DMS 273 (cell line): ENCODE data around the gene RAD51.
A peak's percentile ranks its signal among the peaks of the same experiment; 100 is the strongest.

Experiments
- DNase-seq: peaks from one replicate; lab custom pipeline; 2025; ENCODE audit not compliant: unreplicated experiment; lab: John Stamatoyannopoulos, UW

The RAD51 gene

GRCh38 chr15:40759961-40760360, 65.0 kb downstream of the RAD51 start:
- DNase-seq = no peak

GRCh38 chr15:40762919-40763800, 68.2 kb downstream of the RAD51 start:
- peak; percentile 70 for DNase-seq

- peak; percentile 78 for DNase-seq
These were observed 69.0 kb downstream of the RAD51 start, which contains the start of gene GCHFR for GRCh38 chr15:40763801-40764628. GCHFR (plus strand) TSS chr15:40764068; CDS start chr15:40764181, 113 bp downstream.

- DNase-seq = peak; percentile 60
These were observed 69.7 kb downstream of the RAD51 start for GRCh38 chr15:40764629-40765103.

- no peak for DNase-seq
These were observed 71.3 kb downstream of the RAD51 start for GRCh38 chr15:40766194-40766815.

GRCh38 chr15:40766906-40767837, 72.2 kb downstream of the RAD51 start:
- no peak for DNase-seq

GRCh38 chr15:40767838-40768500, 73.0 kb downstream of the RAD51 start:
- no peak for DNase-seq

- no peak for DNase-seq
These were observed 73.7 kb downstream of the RAD51 start for GRCh38 chr15:40768521-40769273.

GRCh38 chr15:40769274-40770146, 74.5 kb downstream of the RAD51 start, which contains the start of gene C15orf62:
C15orf62 (plus strand) TSS chr15:40769980; CDS start chr15:40770496, 516 bp downstream.
- DNase-seq = peak; percentile 71

GRCh38 chr15:40770147-40770721, 75.3 kb downstream of the RAD51 start:
- DNase-seq = peak; percentile 67

- DNase-seq = no peak
These were observed 76.3 kb downstream of the RAD51 start for GRCh38 chr15:40771242-40771641.

- peak; percentile 17 for DNase-seq
These were observed 77.0 kb downstream of the RAD51 start for GRCh38 chr15:40772014-40772413.

- DNase-seq = no peak
These were observed 78.5 kb downstream of the RAD51 start for GRCh38 chr15:40773496-40773895.

- DNase-seq = no peak
These were observed 78.9 kb downstream of the RAD51 start for GRCh38 chr15:40773902-40774301.

GRCh38 chr15:40775007-40775406, 80.0 kb downstream of the RAD51 start:
- DNase-seq = no peak

GRCh38 chr15:40775740-40776536, 81.0 kb downstream of the RAD51 start:
- no peak for DNase-seq
